Activated CD4-positive, alpha-beta T cell treated with anti-CD3 and anti-CD28 coated beads for 48 hours (primary cell): Measurements from ENCODE around the gene RIN3.

Experiments used
- DNase-seq: peaks from one replicate; pipeline ENCODE4 v3.0.0-alpha.2; 2020

The RIN3 gene

GRCh38 chr14:92487513-92488133, 26.0 kb upstream of the RIN3 start:
- DNase-seq, result no peak

DNA sequence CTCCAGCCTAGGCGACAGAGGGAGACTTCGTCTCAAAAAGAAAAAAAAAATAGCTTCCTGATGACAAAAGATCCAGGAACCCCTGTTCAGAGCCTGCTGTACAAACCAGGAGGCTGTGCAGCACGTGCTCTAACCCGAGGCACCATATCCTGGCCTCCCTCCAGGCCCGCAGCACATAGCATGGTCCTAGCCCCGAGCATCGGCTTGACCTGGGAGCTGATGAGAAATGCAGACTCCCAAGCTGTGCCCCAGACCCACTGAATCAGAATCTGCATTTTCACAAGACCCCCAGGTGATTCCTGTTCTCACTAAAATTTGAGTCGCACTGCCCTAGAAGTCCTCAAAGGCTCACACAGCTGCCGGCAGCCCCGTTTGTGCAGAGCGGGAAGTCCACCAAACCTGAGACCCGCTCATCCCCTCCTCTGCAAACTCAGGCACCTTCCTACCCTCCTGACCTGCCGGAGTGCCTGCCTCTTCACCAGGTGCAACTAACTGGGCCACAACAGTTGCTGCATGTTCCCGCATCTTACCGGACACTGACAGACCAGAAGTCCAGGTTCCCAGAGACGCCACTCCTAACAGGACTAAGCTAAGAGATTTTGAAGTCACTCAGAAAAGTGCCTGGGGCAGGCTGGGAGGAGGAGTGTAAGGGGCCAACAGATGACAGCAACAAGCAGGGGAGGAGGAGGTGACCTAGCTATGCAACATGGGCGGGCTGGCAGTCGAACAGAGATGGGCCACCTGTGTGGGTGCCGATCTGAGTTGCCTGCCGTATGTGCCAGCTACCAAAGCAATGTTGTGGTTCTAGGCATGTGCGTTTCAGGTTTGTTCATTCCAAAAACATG, 24.0 kb upstream of the RIN3 start:
- DNase-seq, result no peak

DNA sequence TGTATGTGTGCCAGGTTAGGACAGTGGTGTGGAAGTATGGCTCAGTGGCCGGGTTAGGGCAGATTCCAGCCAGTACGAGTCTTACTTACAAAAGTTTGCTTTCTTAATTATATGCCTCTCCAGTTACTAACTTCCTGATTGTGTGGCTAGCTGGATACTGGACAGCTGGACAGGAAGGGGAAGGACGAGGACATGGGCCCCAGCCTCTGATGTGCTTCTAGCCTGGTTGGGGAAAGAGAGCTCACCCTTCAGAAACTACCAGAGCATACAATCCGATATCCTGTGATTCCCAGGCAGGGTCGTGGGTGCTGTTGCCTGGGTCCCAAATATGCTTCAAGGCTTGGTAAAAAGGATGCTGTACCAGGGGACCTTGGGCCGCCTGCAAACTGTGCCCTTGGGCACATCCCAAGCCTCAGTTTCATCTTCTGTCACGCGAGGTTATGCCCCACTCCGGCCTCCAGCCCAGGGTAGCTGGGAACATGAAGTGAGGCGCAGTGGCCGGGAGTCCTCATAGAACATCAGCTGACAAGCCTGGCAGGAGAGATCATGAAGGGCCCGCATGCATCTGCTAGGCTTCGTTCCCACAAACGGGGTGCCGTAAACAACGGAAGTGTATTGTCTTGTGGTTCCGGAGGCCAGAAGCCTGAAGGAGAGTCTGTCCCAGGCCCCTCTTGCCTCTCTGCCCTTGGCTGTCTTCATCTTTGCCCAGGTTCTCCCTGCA, 23.2 kb upstream of the RIN3 start:
- DNase-seq, result no peak

- no peak for DNase-seq
Measured at GRCh38 chr14:92491782-92492181, 21.8 kb upstream of the RIN3 start.

DNA sequence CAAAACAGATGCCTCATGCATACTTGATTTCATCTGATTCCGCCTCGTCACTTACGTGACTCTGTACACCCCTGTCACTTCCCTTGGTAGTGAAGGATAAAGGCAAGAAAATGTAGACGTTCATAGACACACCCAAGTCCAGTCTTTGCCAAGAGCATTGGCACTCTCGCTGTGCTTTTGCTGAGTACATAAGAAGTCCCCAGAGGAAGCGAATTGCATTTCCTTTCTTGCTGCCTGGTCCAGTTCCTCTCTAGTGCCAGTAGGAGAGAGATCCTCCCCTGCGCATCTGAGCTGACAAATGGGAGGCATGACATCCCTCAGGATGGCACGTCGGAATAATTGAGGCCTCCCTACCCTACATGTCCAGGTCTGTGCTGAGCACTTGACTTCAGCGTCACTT, 21.3 kb upstream of the RIN3 start:
- no peak for DNase-seq

DNA sequence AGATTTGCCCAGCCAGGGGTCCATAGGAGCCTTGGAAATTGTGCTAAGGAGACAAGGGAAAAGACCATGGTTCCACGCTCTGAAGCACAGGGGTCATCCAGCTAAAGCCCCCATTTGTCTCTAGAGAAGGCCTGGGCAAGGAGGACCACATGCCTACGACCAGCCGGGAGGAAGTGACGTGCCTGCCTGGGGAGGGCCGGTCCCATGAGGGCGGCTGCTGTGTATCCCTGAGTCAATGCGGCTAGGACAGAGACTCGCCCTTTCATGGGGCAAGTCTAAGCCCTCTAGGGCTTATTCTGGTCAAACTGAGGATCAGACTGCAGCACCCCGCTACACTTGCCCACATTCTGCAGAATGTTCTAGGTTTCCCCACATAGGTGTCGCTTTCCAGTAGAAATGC, 20.6 kb upstream of the RIN3 start:
- no peak for DNase-seq

DNA sequence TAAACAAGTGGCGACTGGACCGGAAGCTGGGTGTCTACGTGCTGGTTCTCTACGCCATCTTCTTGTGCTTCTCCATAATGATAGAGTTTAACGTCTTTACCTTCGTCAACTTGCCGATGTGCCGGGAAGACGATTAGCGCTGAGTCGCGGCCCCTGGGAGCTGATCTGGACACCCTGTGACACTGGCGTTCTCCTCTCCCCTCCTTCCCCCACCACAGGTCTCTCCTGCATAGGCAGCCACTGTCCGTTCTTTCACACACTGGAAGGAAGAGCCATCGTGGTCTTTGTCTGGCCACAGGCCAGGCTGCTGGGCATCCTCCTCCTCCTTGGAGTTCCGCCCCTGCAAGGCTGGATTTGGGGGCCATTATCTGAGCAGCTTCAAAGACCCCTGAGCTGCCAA, 20.1 kb upstream of the RIN3 start:
- DNase-seq, result no peak

DNA sequence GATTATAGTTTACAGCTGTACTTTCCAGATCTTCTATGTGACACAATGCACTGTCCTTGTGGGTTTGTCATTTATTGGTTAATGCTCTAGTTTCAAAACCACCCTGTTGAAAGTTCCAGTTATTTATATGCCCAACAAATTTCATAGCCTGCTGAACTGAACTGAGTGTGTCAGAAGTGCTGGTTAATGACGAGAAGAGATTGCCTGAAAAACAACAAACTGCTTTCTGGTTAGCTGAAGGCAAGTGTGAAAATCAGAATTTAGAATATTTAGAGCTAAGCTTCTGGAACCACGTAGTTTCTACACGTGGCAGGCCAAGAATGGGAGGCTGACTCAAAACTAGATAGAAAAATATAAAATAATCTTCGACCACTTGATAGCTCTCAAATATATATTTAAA, 19.1 kb upstream of the RIN3 start:
- DNase-seq, result no peak

DNA sequence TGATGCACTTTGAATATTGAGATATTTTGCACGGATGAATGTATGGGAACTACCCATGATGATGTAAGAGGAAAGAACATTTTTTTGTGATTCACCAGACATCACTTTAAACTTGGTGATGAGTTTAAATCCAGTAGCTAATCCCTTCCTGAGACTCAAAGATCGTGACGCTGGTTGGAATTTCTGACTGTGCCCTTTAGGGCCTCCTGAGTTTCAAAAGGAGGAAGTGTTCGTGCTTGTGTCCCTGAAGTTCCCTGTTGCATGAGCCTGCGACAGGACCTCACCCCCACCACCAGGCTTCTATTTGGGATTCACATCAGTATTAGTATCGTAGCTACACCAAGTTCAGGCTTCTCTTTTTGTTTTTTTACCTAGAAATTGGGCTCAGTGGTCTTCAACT, 18.6 kb upstream of the RIN3 start:
- DNase-seq, result no peak

GRCh38 chr14:92496191-92496857, 17.3 kb upstream of the RIN3 start:
- no peak for DNase-seq

DNA sequence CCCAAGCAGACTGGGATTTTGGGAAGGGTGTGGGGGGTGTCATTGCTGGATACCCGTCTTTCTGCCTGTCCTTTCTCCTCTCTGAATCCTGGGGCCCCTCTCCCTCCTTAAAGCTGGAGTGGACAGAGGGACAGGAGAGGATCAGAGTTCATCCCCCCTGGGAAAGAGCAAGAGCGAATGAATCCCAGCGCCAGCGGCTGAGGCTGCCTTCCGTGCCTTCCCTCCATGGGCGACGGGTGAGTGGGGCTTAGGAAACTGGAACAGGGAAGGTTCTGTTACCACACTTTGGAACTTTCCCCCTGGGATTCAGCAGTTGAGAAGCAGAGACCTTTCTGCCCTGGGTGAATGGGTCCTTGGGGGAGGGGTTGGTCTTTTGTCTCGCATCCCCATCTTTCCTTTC, 16.2 kb upstream of the RIN3 start:
- DNase-seq, result no peak

GRCh38 chr14:92499234-92499633, 14.3 kb upstream of the RIN3 start:
- DNase-seq, result no peak

GRCh38 chr14:92500491-92500941, 13.1 kb upstream of the RIN3 start:
- no peak for DNase-seq

- no peak for DNase-seq
Measured at GRCh38 chr14:92501891-92502351, 11.7 kb upstream of the RIN3 start.

- no peak for DNase-seq
Measured at GRCh38 chr14:92502541-92503286, 10.9 kb upstream of the RIN3 start.

DNA sequence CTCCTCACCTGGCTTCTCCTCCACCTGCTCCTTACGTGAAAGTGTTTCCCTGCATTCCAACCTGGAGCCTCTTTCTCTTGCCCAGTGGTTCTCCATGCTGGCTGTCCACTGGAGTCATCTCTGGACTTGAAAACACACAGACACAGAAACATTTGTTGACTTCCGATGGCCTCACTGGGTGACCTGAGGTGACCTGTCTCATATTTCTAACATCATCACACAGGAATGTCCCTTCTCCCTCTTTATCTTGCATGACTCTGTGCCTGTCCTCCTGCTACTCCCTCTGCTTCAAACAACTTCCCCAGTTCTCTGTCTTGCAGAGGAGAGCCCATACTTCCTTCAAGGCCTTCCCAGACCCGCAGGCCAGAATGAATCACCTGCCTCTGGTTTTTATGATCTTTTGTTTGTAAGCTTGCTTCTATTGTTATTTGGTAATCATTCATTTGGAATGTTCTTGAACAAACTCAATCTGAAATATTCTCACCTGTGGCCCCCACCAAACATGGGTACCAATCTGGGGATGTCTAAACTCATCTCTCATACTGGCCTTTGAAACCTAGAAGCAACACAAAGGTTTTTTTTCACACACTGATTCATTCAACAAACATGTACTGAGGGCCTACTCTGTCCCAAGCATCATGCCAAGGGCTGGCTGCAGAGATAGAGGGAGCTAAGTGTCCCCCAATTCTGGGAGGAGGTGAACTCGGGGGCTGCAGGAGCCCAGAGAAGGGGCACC, 9.7 kb upstream of the RIN3 start:
- DNase-seq, result no peak

DNA sequence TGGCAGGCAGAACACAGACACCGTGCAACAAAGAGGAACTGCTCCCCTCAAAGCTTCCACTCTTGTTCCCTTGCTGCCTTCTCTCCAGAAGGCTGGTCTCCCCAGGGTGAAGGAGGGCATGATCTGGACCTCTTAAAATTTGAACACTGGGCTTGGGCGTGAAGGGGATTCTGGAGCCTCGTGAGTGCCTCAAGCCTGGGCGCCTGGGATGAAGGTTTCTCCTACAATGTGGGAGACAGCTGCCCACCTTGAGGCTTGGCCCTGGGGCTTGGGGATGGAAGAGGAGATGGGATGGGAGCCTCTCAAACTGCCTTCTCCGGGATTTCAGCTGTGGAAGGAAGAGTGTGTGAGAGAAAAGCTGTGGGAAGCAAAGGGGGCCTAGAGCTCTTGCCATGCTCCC, 7.8 kb upstream of the RIN3 start:
- DNase-seq, result no peak

GRCh38 chr14:92506231-92506630, 7.3 kb upstream of the RIN3 start:
- DNase-seq, result no peak

DNA sequence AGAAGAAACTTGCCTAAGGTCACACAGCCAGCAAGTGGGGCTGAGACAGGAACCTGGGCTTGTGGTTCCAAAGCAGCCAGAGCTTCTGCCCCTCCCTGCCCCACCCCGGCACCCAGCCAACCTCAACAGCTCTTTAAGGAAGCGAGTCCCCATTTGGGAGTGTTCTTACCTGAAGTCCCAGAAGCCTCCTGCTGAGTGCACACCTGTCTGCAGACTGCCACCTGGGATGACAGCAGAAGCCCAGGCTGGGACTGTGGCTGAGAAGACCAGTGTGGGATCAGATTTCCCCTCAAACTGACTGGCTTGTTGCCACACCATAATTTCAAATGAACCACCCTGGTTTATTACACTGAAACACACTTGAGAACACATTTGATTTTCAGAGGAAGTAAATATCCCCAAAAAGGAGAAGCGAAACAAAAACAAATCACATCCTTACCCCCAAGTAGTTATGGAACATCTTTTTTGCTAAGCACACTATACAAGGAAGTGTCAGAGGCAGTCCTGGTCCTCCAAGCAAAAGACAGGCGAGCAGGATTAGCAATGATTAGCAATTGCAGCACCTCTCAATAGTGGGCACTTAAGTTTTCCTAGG, 6.3 kb upstream of the RIN3 start:
- no peak for DNase-seq

- DNase-seq, result no peak
Measured at GRCh38 chr14:92510972-92511371, 2.6 kb upstream of the RIN3 start.
